Measurements from ENCODE around the gene NMD3. TPM values are rescaled to one million over a fixed set of nuclear protein-coding genes. Genes with fewer than 3 reads are reported as not detected.

NMD3 gene
- total and polyA plus RNA-seq, 2 of the 13 experiments (the other 11 are each of a cell fraction or from before 2014, with no cell fraction given) = 44.2 to 55.2 TPM

DNA sequence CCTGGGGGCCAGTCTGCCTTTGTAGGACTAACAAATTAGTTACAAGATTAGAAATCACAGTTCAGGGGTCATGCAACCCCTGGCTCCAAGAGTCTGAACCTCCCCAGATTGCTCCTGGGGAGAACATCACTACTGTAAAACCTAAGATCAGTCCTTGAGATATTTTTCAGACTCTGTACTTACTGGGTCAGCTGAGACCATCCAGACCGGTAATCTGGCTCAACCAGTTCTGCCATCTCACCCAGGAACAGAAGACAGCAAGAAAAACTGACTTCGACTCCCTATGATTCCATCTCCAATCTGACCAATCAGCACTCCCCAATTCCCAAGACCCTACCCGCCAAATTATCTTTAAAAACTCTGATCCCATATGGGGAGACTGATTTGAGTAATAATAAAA lies 47.5 kb downstream of the NMD3 start (continued):
- TF ChIP-seq THAP11 (CRISPR knock-in tag; IDR thresholded peaks at IDR 0.05) (no peak), NFYC (CRISPR knock-in tag; IDR thresholded peaks at IDR 0.05) (no peak), ZBTB20 (CRISPR knock-in tag; IDR thresholded peaks at IDR 0.05; ENCODE audit: borderline replicate concordance, low read depth) (no peak), RBFOX2 (IDR thresholded peaks at IDR 0.05; ENCODE audit: low read depth, low read length) (no peak), DPF2 (CRISPR knock-in tag; IDR thresholded peaks at IDR 0.05; ENCODE audit: borderline replicate concordance, low read depth) (no peak), HNRNPL (IDR thresholded peaks at IDR 0.05; ENCODE audit: low read depth, low read length) (no peak), KDM4B (CRISPR knock-in tag; IDR thresholded peaks at IDR 0.05) (no peak)
- TF ChIP-seq, protein P1, sequence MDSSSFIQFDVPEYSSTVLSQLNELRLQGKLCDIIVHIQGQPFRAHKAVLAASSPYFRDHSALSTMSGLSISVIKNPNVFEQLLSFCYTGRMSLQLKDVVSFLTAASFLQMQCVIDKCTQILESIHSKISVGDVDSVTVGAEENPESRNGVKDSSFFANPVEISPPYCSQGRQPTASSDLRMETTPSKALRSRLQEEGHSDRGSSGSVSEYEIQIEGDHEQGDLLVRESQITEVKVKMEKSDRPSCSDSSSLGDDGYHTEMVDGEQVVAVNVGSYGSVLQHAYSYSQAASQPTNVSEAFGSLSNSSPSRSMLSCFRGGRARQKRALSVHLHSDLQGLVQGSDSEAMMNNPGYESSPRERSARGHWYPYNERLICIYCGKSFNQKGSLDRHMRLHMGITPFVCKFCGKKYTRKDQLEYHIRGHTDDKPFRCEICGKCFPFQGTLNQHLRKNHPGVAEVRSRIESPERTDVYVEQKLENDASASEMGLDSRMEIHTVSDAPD (CRISPR knock-in tag; IDR thresholded peaks at IDR 0.05) = no peak

DNA sequence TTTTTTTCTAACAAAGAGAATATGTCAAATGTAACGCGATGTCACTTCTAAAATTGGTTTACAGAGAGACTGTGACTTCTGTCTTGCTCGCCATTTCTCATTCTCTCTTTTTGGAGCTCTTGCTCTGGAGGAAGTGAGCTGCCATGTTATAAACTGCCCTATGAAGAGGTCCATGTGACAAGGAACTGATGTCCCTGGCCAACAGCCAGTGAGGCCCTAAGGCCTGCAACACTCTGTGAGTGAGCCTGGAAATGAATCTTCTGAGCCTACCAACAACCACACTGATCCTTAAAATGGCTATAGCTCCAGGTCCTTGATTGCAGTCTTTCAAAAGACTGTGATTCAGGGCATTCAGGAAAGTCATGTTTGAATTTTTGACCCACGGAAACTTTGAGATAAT lies 49.9 kb downstream of the NMD3 start:
- Histone ChIP-seq H2AFZ (ENCODE audit: low read length) (no peak overlapping the region), H3K4me3 (replicated peaks in 1 of 3; ENCODE audit: insufficient read depth in 1 of 3, low read depth in 2 of 3, low read length in 3 of 3) (no peak overlapping the region), H3K27ac (ENCODE audit: extremely low read length, insufficient read depth, low read length) (no peak overlapping the region), H4K20me1 (ENCODE audit: insufficient read depth, low read length) (no peaks in the 10 kb centered on the region), H3K4me2 (ENCODE audit: low read depth, low read length) (no peak overlapping the region), H3K79me2 (ENCODE audit: insufficient read depth, low read length) (no peaks in the 10 kb centered on the region), H3K27me3 (ENCODE audit: control insufficient read depth in 1 of 2, insufficient read depth in 2 of 2, low read length in 2 of 2) (no peaks in the 10 kb centered on the region), H3K36me3 (replicated peaks in 1 of 2; ENCODE audit: control insufficient read depth in 1 of 2, insufficient read depth in 2 of 2, low read length in 2 of 2) (0 out of 5 replicates have a peak, but pooled peaks cover 0 to 1% of the 10 kb centered on the region in 2 experiments), H3K4me1 (ENCODE audit: insufficient read depth, low read length) (peaks cover 29% of the 10 kb centered on the region), H3K9ac (ENCODE audit: insufficient read depth, low read depth, low read length) (no peak overlapping the region), H3K9me3 (ENCODE audit: low read length) (no peaks in the 10 kb centered on the region)
- TF ChIP-seq NFATC3 (CRISPR knock-in tag; IDR thresholded peaks at IDR 0.05) (no peak), ZNF253 (CRISPR knock-in tag; IDR thresholded peaks at IDR 0.05; ENCODE audit: borderline replicate concordance) (no peak)
- DNase-seq (ENCODE audit: low spot score) (no peak), ATAC-seq (no peak), FAIRE-seq (no peak)
- 95% methylated on average over 4 of the region's 4 CpGs for WGBS (ENCODE audit: low lambda C conversion rate)
- in situ Hi-C loops (cut with HindIII; ENCODE audit: extremely low pct_ligation_motif_present, low pct_unique_long_range_greater_than_20kb) = loop anchor here (5.0 to 10.0 kb wide), 3 partner anchors 141 to 346 kb away; no protein-coding TSS in a partner anchor
- intact Hi-C loops (cut with micrococcal nuclease; ENCODE audit: unreplicated experiment) = loop anchor here (5.0 to 10.0 kb wide), 2 partner anchors 314 to 346 kb away; no protein-coding TSS in a partner anchor
- ChIA-PET CTCF (ENCODE audit: low intra/inter-chr PET ratio, low total read pairs) (interaction anchor here (1.0 kb wide), 1 partner anchor 153 kb away, joined by 3 read pairs; no protein-coding TSS in a partner anchor), POLR2A (no interaction called here)
- BruUV-seq (replicated peaks) = no TSS peak
